Duodenal mucosa (tissue), 2 donors: ENCODE results near the gene NEGR1.

ENCODE experiments used
- H3K27ac ChIP-seq: one replicate; pipeline ENCODE4 v1.7.0; 2013; ENCODE audit warnings: low read depth, low read length
- H3K27me3 ChIP-seq, 2 donors: one replicate each; pipeline ENCODE4 v1.7.0; 2013; ENCODE audit warnings: low read length in 2 of 2, control low read depth in 1 of 2; ENCODE audit not compliant: insufficient read depth in 2 of 2, control insufficient read depth in 1 of 2
- H3K36me3 ChIP-seq, 2 donors: one replicate each; pipeline ENCODE4 v1.7.0; 2013; ENCODE audit warnings: low read length in 2 of 2, control low read depth in 1 of 2; ENCODE audit not compliant: insufficient read depth in 2 of 2, control insufficient read depth in 1 of 2
- H3K4me1 ChIP-seq, 2 donors: one replicate each; pipeline ENCODE4 v1.7.0; 2013; ENCODE audit warnings: low read length in 2 of 2, control low read depth in 1 of 2; ENCODE audit not compliant: insufficient read depth in 2 of 2, control insufficient read depth in 1 of 2
- H3K4me3 ChIP-seq, 2 donors: one replicate each; pipeline ENCODE4 v1.7.0; 2013; ENCODE audit warnings: low read length in 2 of 2, low read depth in 1 of 2
- H3K9ac ChIP-seq, 2 donors: one replicate each; pipeline ENCODE4 v1.7.0; 2013; ENCODE audit warnings: low read length in 2 of 2, low read depth in 1 of 2
- H3K9me3 ChIP-seq, 2 donors: one replicate each; pipeline ENCODE4 v1.7.0; 2013; ENCODE audit warnings: low read length in 2 of 2, control low read depth in 1 of 2; ENCODE audit not compliant: control insufficient read depth in 1 of 2

The NEGR1 gene

DNA sequence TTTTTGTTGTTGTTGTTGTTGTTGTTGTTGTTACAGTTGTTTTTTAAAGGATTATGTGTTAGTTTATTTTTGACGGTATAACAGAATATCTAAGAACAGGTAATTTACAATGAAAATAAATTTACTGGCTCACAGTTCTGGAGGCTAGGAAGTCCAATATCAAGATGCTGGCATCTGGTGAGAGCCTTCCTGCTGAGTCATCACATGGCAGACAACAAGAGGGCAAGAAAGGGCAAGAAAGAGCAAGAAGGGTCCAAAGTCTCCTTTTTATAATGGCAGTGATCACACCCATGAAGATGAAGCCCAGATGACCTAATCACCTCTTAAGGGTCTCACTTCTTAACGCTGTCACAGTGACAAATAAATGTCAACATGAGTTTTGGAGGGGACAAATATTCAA, 142.1 kb downstream of the NEGR1 start:
- Histone ChIP-seq H3K4me3 (no peak overlapping the region), H3K27ac (no peak overlapping the region), H3K4me1 (no peaks in the 10 kb centered on the region), H3K9ac (no peak overlapping the region), H3K9me3 (peaks cover 0 to 4% of the 10 kb centered on the region in 2 donors), H3K27me3 (no peaks in the 10 kb centered on the region), H3K36me3 (no peaks in the 10 kb centered on the region)

GRCh38 chr1:72137656-72138055, 144.7 kb downstream of the NEGR1 start:
- peaks cover 0 to 4% of the 10 kb centered on the region in 2 donors for H3K9me3 ChIP-seq
- no peak overlapping the region for H3K27ac ChIP-seq
- H3K9ac ChIP-seq: no peak overlapping the region
- no peaks in the 10 kb centered on the region for H3K4me1 ChIP-seq
- H3K4me3 ChIP-seq: no peak overlapping the region
- H3K27me3 ChIP-seq: no peaks in the 10 kb centered on the region
- H3K36me3 ChIP-seq: no peaks in the 10 kb centered on the region

DNA sequence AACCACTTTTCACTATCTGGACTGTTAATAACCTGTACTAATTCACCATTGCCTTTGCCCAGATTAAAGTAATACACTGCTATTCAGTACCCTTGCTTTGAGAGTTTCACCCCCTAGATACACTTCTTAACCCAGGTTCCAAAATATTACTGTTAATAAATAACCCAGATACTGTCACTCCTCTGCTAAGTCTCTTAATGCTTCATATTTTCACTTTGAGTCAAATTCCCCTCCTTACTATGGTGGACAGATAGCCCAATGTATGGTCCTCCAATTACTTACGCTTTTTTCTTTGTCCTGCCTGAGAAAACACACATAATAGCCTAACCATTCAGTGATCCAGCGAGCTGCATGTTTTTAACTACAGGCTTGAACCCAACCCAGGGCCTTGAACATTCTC, 152.5 kb downstream of the NEGR1 start:
- H3K36me3 ChIP-seq: no peaks in the 10 kb centered on the region
- H3K4me3 ChIP-seq: no peak overlapping the region
- no peak overlapping the region for H3K27ac ChIP-seq
- H3K27me3 ChIP-seq: no peaks in the 10 kb centered on the region
- H3K9ac ChIP-seq: no peak overlapping the region
- H3K4me1 ChIP-seq: no peaks in the 10 kb centered on the region
- no peaks in the 10 kb centered on the region for H3K9me3 ChIP-seq

DNA sequence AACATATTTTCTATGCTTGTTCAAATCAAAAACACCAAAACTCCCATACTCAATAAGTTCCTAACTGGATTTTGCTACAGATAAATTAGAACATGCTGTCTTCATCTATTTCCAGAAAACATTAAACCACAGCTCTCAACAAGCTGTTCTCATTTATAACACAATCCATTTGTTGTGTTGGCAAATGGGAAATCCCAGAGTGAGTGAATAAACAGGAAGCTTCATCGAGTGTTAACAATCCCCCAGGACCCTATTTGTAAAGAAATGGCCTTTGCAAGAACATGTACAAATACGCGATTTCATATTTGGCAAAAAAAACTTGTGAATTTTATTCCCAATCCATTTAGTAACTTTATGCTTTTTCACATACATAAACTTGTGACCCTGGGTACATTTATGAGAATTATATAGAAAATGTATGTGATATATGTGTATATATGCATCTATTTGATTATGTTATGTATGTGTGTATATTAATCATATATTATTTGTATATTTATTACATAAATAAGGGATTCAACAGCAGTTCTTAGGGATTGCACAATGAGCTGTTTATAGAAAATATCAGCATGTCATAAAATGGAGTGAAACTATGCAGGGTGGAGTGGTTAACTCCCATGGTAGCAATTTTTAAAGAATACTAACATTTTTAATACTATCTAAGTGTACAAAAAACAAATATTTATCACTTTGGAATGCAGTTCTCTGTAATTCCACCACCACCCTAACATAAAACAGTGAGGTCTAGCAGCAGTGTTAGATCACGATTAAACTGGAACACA, 160.0 kb downstream of the NEGR1 start:
- Histone ChIP-seq H3K36me3 (no peaks in the 10 kb centered on the region), H3K27ac (no peak overlapping the region), H3K27me3 (no peaks in the 10 kb centered on the region), H3K9ac (no peak overlapping the region), H3K9me3 (no peaks in the 10 kb centered on the region), H3K4me1 (no peaks in the 10 kb centered on the region), H3K4me3 (no peak overlapping the region)

GRCh38 chr1:72119491-72119890, 162.8 kb downstream of the NEGR1 start:
- no peaks in the 10 kb centered on the region for H3K4me1 ChIP-seq
- no peak overlapping the region for H3K27ac ChIP-seq

GRCh38 chr1:72117621-72118020, 164.7 kb downstream of the NEGR1 start:
- Histone ChIP-seq H3K27me3 (no peaks in the 10 kb centered on the region), H3K36me3 (no peaks in the 10 kb centered on the region), H3K4me3 (no peak overlapping the region), H3K27ac (no peak overlapping the region), H3K9ac (no peak overlapping the region), H3K4me1 (no peaks in the 10 kb centered on the region), H3K9me3 (no peaks in the 10 kb centered on the region)

More at GRCh38 chr1:72119491-72119890, 162.8 kb downstream of the NEGR1 start:
- Histone ChIP-seq H3K9ac (no peak overlapping the region), H3K9me3 (no peaks in the 10 kb centered on the region), H3K4me3 (no peak overlapping the region), H3K36me3 (no peaks in the 10 kb centered on the region), H3K27me3 (no peaks in the 10 kb centered on the region)

DNA sequence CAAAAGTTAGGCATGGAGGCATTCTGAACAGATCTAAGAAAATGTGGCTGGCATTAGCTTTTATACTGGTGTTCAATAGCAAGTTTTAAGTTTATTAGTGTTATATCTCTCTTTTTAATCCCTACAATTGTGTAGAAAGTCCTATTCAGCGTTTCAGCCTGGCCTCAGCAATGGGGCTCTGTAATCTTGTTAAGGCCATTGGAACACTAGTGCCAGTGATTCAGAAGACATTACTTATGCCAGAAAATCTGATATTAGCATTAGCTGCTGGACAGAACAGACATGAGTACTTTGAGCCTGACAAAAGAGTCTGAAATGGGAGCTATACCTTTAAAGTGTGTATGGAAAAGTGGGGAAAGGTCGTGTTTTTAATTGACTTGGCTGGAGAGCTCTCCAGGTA, 167.0 kb downstream of the NEGR1 start:
- Histone ChIP-seq H3K4me1 (no peaks in the 10 kb centered on the region), H3K9me3 (no peaks in the 10 kb centered on the region), H3K4me3 (no peak overlapping the region), H3K9ac (no peak overlapping the region), H3K36me3 (no peaks in the 10 kb centered on the region), H3K27ac (no peak overlapping the region), H3K27me3 (no peaks in the 10 kb centered on the region)

GRCh38 chr1:72111662-72112061, 170.7 kb downstream of the NEGR1 start:
- Histone ChIP-seq H3K27ac (no peak overlapping the region), H3K36me3 (no peaks in the 10 kb centered on the region), H3K27me3 (no peaks in the 10 kb centered on the region), H3K9ac (no peak overlapping the region), H3K4me1 (no peaks in the 10 kb centered on the region), H3K9me3 (no peaks in the 10 kb centered on the region), H3K4me3 (no peak overlapping the region)

- Histone ChIP-seq H3K4me1 (no peaks in the 10 kb centered on the region), H3K9ac (no peak overlapping the region), H3K27me3 (no peaks in the 10 kb centered on the region), H3K9me3 (no peaks in the 10 kb centered on the region), H3K4me3 (no peak overlapping the region), H3K36me3 (no peaks in the 10 kb centered on the region), H3K27ac (no peak overlapping the region)
Observed at GRCh38 chr1:72109916-72110315, 172.4 kb downstream of the NEGR1 start.

DNA sequence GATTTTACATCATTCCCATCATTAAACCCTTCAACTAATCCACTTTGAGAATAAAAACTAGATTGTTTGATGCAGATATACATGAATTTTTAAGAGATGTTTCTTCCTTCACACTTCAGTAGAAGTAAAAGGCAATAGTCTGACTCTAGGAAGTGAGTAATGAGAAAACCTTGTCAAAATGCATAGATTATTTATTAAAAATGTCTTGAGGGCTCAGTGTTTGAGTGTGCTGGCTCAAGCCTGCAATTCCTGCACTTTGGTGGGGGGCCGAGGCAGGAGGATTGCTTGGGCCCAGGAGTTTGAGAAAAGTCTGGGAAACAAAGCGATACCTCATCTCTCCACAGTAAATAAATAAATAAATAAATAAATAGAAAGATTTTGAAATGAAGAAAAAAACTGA, 177.1 kb downstream of the NEGR1 start:
- Histone ChIP-seq H3K27me3 (no peaks in the 10 kb centered on the region), H3K4me1 (no peaks in the 10 kb centered on the region), H3K36me3 (no peaks in the 10 kb centered on the region), H3K27ac (no peak overlapping the region), H3K9me3 (no peaks in the 10 kb centered on the region), H3K4me3 (no peak overlapping the region), H3K9ac (no peak overlapping the region)
